ENCODE data around the gene SLC12A5.
"Not testable (repeated sequence)": the region's sequence is repeated elsewhere in the genome, so short reads cannot be mapped to it uniquely, and the experiment has no call there.

SLC12A5 gene

GRCh38 chr20:46085179-46085851 is 56.3 kb downstream of the SLC12A5 start:
- no peaks in the 10 kb centered on the region for H3K9me3 ChIP-seq (ENCODE audit: control insufficient read depth, low read length)
- H3K4me3 ChIP-seq (ENCODE audit: low read length): peak overlapping the region; percentile 26
- H3K36me3 ChIP-seq (ENCODE audit: control insufficient read depth, insufficient read depth, low read length, severe bottlenecking): no peaks in the 10 kb centered on the region
- no peaks in the 10 kb centered on the region for H3K27me3 ChIP-seq (replicated peaks; ENCODE audit: control insufficient read depth, insufficient read depth, low read length)
- no peak overlapping the region for H3K9ac ChIP-seq (ENCODE audit: low read length)
- peaks cover 54% of the 10 kb centered on the region for H3K4me1 ChIP-seq (ENCODE audit: control insufficient read depth, insufficient read depth, low read length)
- peak; percentile 75 for DNase-seq (ENCODE audit: low read depth)

DNA sequence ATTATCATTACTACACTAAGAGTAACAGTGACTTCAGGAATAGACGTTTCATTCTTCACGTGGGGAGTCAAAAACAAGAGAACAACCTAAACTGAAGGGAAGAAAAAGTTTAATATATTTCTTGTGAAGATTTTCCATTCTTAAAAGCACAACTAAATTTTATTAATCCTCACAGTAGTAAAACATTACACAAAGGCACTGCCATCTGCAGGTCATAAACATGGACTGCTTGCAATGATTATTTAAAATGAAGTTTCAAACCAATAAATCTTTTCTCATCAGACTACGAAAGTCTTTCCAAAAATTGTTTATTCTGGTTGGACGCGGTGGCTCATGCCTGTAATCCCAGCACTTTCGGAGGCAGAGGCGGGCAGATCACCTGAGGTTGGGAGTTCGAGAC is 58.1 kb downstream of the SLC12A5 start:
- Histone ChIP-seq H3K4me1 (ENCODE audit: control insufficient read depth, insufficient read depth, low read length) (peaks cover 57% of the 10 kb centered on the region), H3K9me3 (ENCODE audit: control insufficient read depth, low read length) (no peaks in the 10 kb centered on the region), H3K9ac (ENCODE audit: low read length) (peak overlapping the region; percentile 94), H3K27me3 (replicated peaks; ENCODE audit: control insufficient read depth, insufficient read depth, low read length) (no peaks in the 10 kb centered on the region), H3K4me3 (ENCODE audit: low read length) (peak overlapping the region; percentile 89), H3K36me3 (ENCODE audit: control insufficient read depth, insufficient read depth, low read length, severe bottlenecking) (no peaks in the 10 kb centered on the region)
- peak; percentile 47 for DNase-seq (ENCODE audit: low read depth)

DNA sequence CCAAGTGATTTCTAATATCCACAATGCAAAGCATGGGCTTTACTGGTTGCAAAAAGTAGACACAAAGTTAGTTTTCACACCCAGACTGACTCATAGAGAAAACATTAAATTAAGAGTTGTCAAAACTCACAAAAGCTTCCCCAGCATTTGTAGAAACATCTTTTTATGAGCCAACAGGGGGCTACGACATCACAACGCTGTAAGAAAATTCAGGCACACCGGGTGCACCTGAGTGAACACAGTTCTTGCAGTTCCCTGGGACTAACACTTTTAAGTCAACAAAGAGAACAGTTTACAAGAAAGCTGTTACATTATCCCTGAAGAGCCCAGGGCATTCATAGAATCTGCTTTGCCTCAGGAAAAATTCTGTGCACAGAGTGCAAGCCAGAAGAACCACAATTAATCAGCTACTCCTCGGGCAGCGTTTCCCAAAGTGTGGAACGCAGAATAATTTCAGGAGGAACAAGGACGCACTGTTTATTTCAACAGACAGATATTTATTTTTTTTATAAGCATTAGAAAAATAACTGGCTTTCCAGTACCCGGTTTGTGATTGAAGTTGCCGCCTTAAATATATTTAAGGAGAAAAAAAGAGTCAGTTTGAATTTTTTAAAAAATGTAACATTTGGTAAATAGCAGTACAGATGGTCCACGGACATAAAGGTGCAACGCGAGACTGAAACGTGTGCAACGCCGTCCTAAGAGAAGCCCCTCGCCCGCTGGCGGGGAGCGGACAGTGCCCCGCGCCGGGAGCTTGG is 59.6 kb downstream of the SLC12A5 start:
- H3K36me3 ChIP-seq (ENCODE audit: control insufficient read depth, insufficient read depth, low read length, severe bottlenecking): no peaks in the 10 kb centered on the region
- H3K9ac ChIP-seq (ENCODE audit: low read length): peak overlapping the region; percentile 94
- H3K9me3 ChIP-seq (ENCODE audit: control insufficient read depth, low read length): no peaks in the 10 kb centered on the region
- peak; percentile 39 for DNase-seq (ENCODE audit: low read depth)
- peak overlapping the region; percentile 89 for H3K4me3 ChIP-seq (ENCODE audit: low read length)
- H3K27me3 ChIP-seq (replicated peaks; ENCODE audit: control insufficient read depth, insufficient read depth, low read length): no peaks in the 10 kb centered on the region
- H3K4me1 ChIP-seq (ENCODE audit: control insufficient read depth, insufficient read depth, low read length): peaks cover 50% of the 10 kb centered on the region

DNA sequence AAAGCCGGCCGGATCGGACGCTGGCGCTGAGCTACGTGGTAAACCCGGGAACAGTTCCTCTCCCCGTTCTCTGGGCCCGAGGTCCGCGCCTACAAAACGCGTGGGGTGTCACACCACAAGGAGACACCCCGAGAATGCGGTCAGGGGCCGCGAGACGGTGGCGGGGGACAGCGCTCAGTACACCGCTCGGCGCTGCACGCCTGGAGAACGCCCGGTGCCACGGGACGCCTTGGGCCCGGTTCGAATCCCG is 60.1 kb downstream of the SLC12A5 start:
- DNase-seq (ENCODE audit: low read depth): no peak
- H3K27me3 ChIP-seq (replicated peaks; ENCODE audit: control insufficient read depth, insufficient read depth, low read length): no peaks in the 10 kb centered on the region

GRCh38 chr20:46089417-46090388 is 60.7 kb downstream of the SLC12A5 start, which contains the start of gene NCOA5:
Gene NCOA5, minus strand, starts transcription at chr20:46089962. Its CDS starts 10,538 bp downstream, at chr20:46079424.
- no peaks in the 10 kb centered on the region for H3K36me3 ChIP-seq (ENCODE audit: control insufficient read depth, insufficient read depth, low read length, severe bottlenecking)
- peak within 1 kb of the TSS; percentile 89 for H3K4me3 ChIP-seq (ENCODE audit: low read length)
- H3K27me3 ChIP-seq (replicated peaks; ENCODE audit: control insufficient read depth, insufficient read depth, low read length): no peaks in the 10 kb centered on the region
- peaks cover 45% of the 10 kb centered on the region for H3K4me1 ChIP-seq (ENCODE audit: control insufficient read depth, insufficient read depth, low read length)
- peak within 1 kb of the TSS; percentile 94 for H3K9ac ChIP-seq (ENCODE audit: low read length)
- peak; percentile 98 for DNase-seq (ENCODE audit: low read depth)
- H3K9me3 ChIP-seq (ENCODE audit: control insufficient read depth, low read length): no peaks in the 10 kb centered on the region

More for the DNA sequence above, 60.1 kb downstream of the SLC12A5 start:
- Histone ChIP-seq H3K9ac (ENCODE audit: low read length) (peak overlapping the region; percentile 94), H3K4me1 (ENCODE audit: control insufficient read depth, insufficient read depth, low read length) (peaks cover 46% of the 10 kb centered on the region), H3K4me3 (ENCODE audit: low read length) (peak overlapping the region; percentile 89), H3K9me3 (ENCODE audit: control insufficient read depth, low read length) (no peaks in the 10 kb centered on the region), H3K36me3 (ENCODE audit: control insufficient read depth, insufficient read depth, low read length, severe bottlenecking) (no peaks in the 10 kb centered on the region)

DNA sequence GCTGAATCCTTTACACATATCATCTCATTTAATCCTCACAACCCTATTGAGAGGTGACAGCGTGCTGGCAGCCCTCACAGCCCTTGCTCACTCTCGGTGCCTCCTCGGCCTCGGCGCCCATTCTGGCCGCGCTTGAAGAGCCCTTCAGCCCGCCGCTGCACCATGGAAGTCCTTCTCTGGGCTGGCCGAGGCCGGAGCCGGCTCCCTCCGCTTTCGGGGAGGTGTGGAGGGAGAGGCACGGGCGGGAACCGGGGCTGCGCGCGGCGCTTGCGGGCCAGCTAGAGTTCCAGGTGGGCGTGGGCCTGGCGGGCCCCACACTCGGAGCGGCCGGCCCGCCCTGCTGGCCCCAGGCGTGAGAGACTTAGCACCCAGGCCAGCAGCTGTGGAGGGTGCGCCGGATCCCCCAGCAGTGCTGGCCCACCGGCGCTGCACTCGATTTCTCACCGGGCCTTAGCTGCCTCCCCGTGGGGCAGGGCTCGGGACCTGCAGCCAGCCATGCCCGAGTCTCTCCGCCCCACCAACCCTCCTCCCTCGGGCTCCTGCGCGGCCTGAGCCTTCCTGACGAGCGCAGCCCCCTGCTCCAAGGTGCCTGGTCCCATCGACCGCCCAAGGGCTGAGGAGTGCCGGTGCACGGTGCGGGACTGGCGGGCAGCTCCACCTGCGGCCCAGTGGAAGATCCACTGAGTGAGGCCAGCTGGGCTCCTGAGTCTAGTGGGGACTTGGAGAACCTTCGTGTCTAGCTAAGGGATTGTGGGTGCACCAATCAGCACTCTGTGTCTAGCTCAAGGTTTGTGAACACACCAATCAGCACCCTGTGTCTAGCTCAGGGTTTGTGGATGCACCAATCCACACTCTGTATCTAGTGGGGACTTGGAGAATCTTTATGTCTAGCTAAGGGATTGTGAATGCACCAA is 62.9 kb downstream of the SLC12A5 start:
- DNase-seq (ENCODE audit: low read depth); H3K36me3 ChIP-seq (ENCODE audit: control insufficient read depth, insufficient read depth, low read length, severe bottlenecking); H3K9ac ChIP-seq (ENCODE audit: low read length); H3K9me3 ChIP-seq (ENCODE audit: control insufficient read depth, low read length); H3K27me3 ChIP-seq (replicated peaks; ENCODE audit: control insufficient read depth, insufficient read depth, low read length); H3K4me3 ChIP-seq (ENCODE audit: low read length): not testable (repeated sequence)
- H3K4me1 ChIP-seq (ENCODE audit: control insufficient read depth, insufficient read depth, low read length): peaks cover 23% of the 10 kb centered on the region

GRCh38 chr20:46093531-46093930 is 64.5 kb downstream of the SLC12A5 start:
- Histone ChIP-seq H3K4me1 (ENCODE audit: control insufficient read depth, insufficient read depth, low read length) (peaks cover 7% of the 10 kb centered on the region), H3K9ac (ENCODE audit: low read length) (no peak overlapping the region), H3K4me3 (ENCODE audit: low read length) (no peak overlapping the region), H3K9me3 (ENCODE audit: control insufficient read depth, low read length) (no peaks in the 10 kb centered on the region), H3K27me3 (replicated peaks; ENCODE audit: control insufficient read depth, insufficient read depth, low read length) (peaks cover 12% of the 10 kb centered on the region), H3K36me3 (ENCODE audit: control insufficient read depth, insufficient read depth, low read length, severe bottlenecking) (no peaks in the 10 kb centered on the region)
- no peak for DNase-seq (ENCODE audit: low read depth)

DNA sequence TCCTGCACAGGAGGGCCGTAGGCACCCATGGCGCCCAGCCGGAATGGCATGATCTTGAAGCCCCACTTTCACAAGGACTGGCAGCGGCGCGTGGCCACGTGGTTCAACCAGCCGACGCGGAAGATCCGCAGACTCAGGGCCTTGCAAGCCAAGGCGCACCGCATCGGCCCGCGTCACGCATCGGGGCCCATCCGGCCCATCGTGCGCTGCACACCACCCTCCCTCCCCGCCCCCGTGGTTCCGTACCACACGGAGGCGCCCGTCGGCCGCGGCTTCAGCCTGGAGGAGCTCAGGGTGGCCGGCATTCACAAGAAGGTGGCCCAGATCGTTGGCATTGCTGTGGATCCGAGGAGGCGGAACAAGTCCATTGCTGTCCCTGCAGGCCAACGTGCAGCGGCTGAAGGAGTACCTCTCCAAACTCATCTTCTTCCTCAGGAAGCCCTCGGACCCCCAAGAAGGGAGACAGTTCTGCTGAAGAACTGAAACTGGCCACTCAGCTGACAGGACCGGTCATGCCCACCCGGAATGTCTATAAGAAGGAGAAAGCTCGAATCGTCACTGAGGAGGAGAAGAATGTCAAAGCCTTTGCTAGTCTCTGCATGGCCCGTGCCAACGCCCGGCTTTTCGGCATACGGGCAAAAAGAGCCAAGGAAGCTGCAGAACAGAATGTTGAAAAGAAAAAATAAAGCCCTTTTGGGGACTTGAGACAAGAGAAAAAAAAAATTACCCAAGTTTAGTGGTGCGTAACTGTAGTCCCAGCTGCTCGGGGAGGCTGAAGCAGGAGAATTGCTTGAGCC is 70.7 kb downstream of the SLC12A5 start:
- Histone ChIP-seq H3K4me1 (ENCODE audit: control insufficient read depth, insufficient read depth, low read length) (no peaks in the 10 kb centered on the region), H3K36me3 (ENCODE audit: control insufficient read depth, insufficient read depth, low read length, severe bottlenecking) (no peaks in the 10 kb centered on the region), H3K9ac (ENCODE audit: low read length) (no peak overlapping the region), H3K9me3 (ENCODE audit: control insufficient read depth, low read length) (peaks cover 8% of the 10 kb centered on the region), H3K27me3 (replicated peaks; ENCODE audit: control insufficient read depth, insufficient read depth, low read length) (peaks cover 54% of the 10 kb centered on the region), H3K4me3 (ENCODE audit: low read length) (peak overlapping the region; percentile 49)
- no peak for DNase-seq (ENCODE audit: low read depth)

- H3K4me3 ChIP-seq (ENCODE audit: low read length); H3K9ac ChIP-seq (ENCODE audit: low read length); H3K9me3 ChIP-seq (ENCODE audit: control insufficient read depth, low read length); H3K36me3 ChIP-seq (ENCODE audit: control insufficient read depth, insufficient read depth, low read length, severe bottlenecking); H3K4me1 ChIP-seq (ENCODE audit: control insufficient read depth, insufficient read depth, low read length); DNase-seq (ENCODE audit: low read depth): not testable (repeated sequence)
- peaks cover 61% of the 10 kb centered on the region for H3K27me3 ChIP-seq (replicated peaks; ENCODE audit: control insufficient read depth, insufficient read depth, low read length)
Observed at GRCh38 chr20:46100444-46100843, 71.4 kb downstream of the SLC12A5 start.

- Histone ChIP-seq H3K4me1 (ENCODE audit: control insufficient read depth, insufficient read depth, low read length) (no peaks in the 10 kb centered on the region), H3K27me3 (replicated peaks; ENCODE audit: control insufficient read depth, insufficient read depth, low read length) (peaks cover 65% of the 10 kb centered on the region), H3K4me3 (ENCODE audit: low read length) (no peak overlapping the region), H3K9me3 (ENCODE audit: control insufficient read depth, low read length) (peaks cover 8% of the 10 kb centered on the region), H3K36me3 (ENCODE audit: control insufficient read depth, insufficient read depth, low read length, severe bottlenecking) (no peaks in the 10 kb centered on the region), H3K9ac (ENCODE audit: low read length) (no peak overlapping the region)
- no peak for DNase-seq (ENCODE audit: low read depth)
Observed at GRCh38 chr20:46100988-46101387, 72.0 kb downstream of the SLC12A5 start.
